OCI-LY3 (cell line): ENCODE measurements around the gene CABP1.

Experiments used
- H2AFZ ChIP-seq: fragments of 200-600, 300-600 bp; shearing (Covaris generic); 2 replicates; pipeline ENCODE4 v1.6.0; 2014; ENCODE audit warnings: antibody characterized with exemption, low read depth, low read length
- H3K27ac ChIP-seq: fragments of 200-600, 300-600 bp; sonication (generic); 2 replicates; pipeline ENCODE4 v1.5.1; 2014; ENCODE audit warnings: mild to moderate bottlenecking, low read length, moderate library complexity, mixed read lengths
- H3K27me3 ChIP-seq: fragments of 200-600, 300-600 bp; sonication (generic); 2 replicates; pipeline ENCODE4 v1.6.1; 2014; ENCODE audit warnings: low read depth, low read length, mixed read lengths
- H3K36me3 ChIP-seq: fragments of 200-600, 300-600 bp; sonication (generic); replicated peaks from 2 replicates; pipeline ENCODE3; 2014; ENCODE audit warnings: low read depth, low read length, mixed read lengths
- H3K4me1 ChIP-seq: fragments of 300-600, 200-600 bp; sonication (generic); 2 replicates; pipeline ENCODE4 v1.6.1; 2014; ENCODE audit warnings: low read length, mixed read lengths
- H3K4me2 ChIP-seq: fragments of 200-600, 300-600 bp; sonication (generic); 2 replicates; pipeline ENCODE4 v1.6.1; 2014; ENCODE audit warnings: low read length, mixed read lengths
- H3K4me3 ChIP-seq: fragments of 300-600, 200-600 bp; sonication (generic); 2 replicates; pipeline ENCODE4 v1.5.1; 2014; ENCODE audit warnings: antibody characterized with exemption, mild to moderate bottlenecking, low read length, moderate library complexity
- H3K79me2 ChIP-seq: fragments of 300-600, 200-600 bp; shearing (Covaris generic); 2 replicates; pipeline ENCODE4 v1.6.1; 2014; ENCODE audit warnings: mild to moderate bottlenecking, low read length, mixed read lengths
- H3K9ac ChIP-seq: fragments of 300-600, 200-600 bp; shearing (Covaris generic); 2 replicates; pipeline ENCODE4 v1.6.0; 2014; ENCODE audit warnings: mild to moderate bottlenecking, low read length, moderate library complexity
- H3K9me3 ChIP-seq: fragments of 200-600, 300-600 bp; shearing (Covaris generic); 2 replicates; pipeline ENCODE4 v1.6.1; 2014; ENCODE audit warnings: low read length, mixed read lengths; ENCODE audit not compliant: insufficient read depth
- H4K20me1 ChIP-seq: fragments of 200-600, 300-600 bp; sonication (generic); 2 replicates; pipeline ENCODE4 v1.6.1; 2016; ENCODE audit warnings: low read length, mixed read lengths; ENCODE audit not compliant: insufficient read depth
- EZH2phosphoT487 ChIP-seq: fragments of 200-600 bp; shearing (Covaris generic); IDR thresholded peaks from 2 replicates; pipeline ENCODE4 v1.6.1; 2018; ENCODE audit warnings: antibody characterized with exemption, mixed run types, low read depth
- TF ChIP-seq, protein P1 (sequence below): fragments of 200-600, 300-600 bp; sonication (generic); IDR thresholded peaks from 2 replicates; pipeline ENCODE4 v1.5.1; 2014; ENCODE audit warnings: antibody characterized with exemption, low read length, low read depth

Gene CABP1

DNA sequence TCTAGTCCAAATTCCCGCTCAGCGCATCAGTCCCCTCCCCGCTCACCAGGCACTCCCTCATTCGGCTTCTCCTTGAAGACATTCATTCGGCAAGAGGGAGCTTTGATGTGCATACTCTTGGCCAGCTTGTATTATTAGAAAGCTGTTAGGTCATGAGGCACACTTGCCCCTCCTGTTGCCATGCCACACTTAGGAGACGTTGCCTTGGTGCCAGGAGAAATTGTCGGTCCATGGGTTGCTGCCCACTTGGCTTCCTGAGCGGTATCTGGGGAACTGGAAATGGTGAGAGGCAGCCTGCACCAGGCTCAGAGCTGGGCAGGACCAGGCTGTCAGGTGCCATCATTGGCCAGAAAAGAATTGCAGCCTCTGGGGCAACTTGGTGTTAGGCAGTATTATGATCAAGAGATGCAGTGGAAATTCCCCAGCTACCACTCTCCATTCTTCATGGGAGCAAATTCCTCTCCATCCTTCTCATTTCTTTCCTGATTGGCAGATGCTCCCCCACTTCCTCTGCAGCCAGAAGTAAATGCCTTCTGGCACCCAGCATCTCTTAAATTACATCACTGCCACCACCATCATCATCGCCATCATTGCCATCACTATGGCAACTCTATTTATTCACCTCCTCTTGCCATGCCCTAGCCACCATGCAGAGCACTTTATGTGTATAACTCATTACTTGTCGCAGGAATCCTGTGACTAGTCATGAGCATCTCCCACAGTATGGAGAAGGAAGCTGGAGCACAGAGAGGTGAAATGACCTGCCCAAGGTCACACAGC, 12.4 kb downstream of the CABP1 start:
- peaks cover 38% of the 10 kb centered on the region for H3K27me3 ChIP-seq
- H3K4me3 ChIP-seq: no peak overlapping the region
- H2AFZ ChIP-seq: no peak overlapping the region
- H4K20me1 ChIP-seq: no peaks in the 10 kb centered on the region
- H3K9me3 ChIP-seq: no peaks in the 10 kb centered on the region
- no peaks in the 10 kb centered on the region for H3K36me3 ChIP-seq
- H3K9ac ChIP-seq: no peak overlapping the region
- H3K27ac ChIP-seq: no peak overlapping the region
- no peaks in the 10 kb centered on the region for H3K79me2 ChIP-seq
- no peak overlapping the region for H3K4me2 ChIP-seq
- TF ChIP-seq, protein P1, sequence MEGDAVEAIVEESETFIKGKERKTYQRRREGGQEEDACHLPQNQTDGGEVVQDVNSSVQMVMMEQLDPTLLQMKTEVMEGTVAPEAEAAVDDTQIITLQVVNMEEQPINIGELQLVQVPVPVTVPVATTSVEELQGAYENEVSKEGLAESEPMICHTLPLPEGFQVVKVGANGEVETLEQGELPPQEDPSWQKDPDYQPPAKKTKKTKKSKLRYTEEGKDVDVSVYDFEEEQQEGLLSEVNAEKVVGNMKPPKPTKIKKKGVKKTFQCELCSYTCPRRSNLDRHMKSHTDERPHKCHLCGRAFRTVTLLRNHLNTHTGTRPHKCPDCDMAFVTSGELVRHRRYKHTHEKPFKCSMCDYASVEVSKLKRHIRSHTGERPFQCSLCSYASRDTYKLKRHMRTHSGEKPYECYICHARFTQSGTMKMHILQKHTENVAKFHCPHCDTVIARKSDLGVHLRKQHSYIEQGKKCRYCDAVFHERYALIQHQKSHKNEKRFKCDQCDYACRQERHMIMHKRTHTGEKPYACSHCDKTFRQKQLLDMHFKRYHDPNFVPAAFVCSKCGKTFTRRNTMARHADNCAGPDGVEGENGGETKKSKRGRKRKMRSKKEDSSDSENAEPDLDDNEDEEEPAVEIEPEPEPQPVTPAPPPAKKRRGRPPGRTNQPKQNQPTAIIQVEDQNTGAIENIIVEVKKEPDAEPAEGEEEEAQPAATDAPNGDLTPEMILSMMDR: no peak
- no peak for TF ChIP-seq EZH2phosphoT487
- peaks cover 19% of the 10 kb centered on the region for H3K4me1 ChIP-seq

DNA sequence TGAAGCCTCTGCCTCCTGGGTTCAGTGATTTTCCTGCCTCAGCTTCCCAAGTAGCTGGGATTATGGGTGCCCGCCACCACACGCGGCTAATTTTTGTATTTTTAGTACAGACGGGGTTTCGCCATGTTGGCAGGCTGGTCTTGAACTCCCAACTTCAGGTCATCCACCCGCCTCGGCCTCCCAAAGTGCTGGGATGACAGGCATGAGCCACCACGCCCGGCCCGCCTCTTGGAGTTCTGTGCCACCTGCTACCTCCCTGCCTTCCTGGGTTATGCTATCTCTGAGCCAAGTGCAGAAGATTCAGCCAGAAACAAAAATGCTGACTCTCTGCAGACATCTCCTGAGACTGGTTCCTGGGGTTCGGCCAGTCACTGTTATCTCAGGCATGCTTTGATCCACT, 13.2 kb downstream of the CABP1 start:
- peaks cover 34% of the 10 kb centered on the region for H3K27me3 ChIP-seq
- no peak overlapping the region for H3K9ac ChIP-seq
- TF ChIP-seq, protein P1: no peak
- TF ChIP-seq EZH2phosphoT487: no peak
- H2AFZ ChIP-seq: no peak overlapping the region
- no peak overlapping the region for H3K27ac ChIP-seq
- H3K79me2 ChIP-seq: no peaks in the 10 kb centered on the region
- H3K4me2 ChIP-seq: no peak overlapping the region
- H3K36me3 ChIP-seq: no peaks in the 10 kb centered on the region
- H3K4me1 ChIP-seq: peaks cover 12% of the 10 kb centered on the region
- no peaks in the 10 kb centered on the region for H3K9me3 ChIP-seq
- H4K20me1 ChIP-seq: no peaks in the 10 kb centered on the region
- H3K4me3 ChIP-seq: no peak overlapping the region

DNA sequence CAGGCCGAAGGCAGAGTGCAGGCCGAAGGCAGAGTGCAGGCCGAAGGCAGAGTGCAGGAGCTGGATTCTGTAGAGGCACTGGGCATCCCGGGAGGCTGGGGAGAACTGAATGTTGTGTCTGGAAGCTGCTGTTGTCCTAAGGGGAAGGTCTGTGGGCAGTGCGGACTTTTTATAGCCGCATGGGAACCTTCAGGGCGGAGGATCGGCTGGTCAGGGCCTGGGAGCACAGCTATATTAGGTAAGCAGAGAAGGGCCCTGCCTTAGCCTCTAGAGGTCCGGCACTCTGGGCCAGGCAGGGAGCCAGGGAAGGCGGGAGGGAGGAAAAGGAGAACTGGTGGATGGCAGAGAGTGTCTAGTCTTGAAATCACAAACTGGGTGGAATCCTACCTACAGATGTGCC, 14.2 kb downstream of the CABP1 start:
- no peaks in the 10 kb centered on the region for H4K20me1 ChIP-seq
- no peak overlapping the region for H3K4me2 ChIP-seq
- no peaks in the 10 kb centered on the region for H3K36me3 ChIP-seq
- no peak overlapping the region for H3K9ac ChIP-seq
- H3K4me1 ChIP-seq: peaks cover 2% of the 10 kb centered on the region
- no peaks in the 10 kb centered on the region for H3K79me2 ChIP-seq
- no peaks in the 10 kb centered on the region for H3K9me3 ChIP-seq
- peaks cover 30% of the 10 kb centered on the region for H3K27me3 ChIP-seq
- no peak overlapping the region for H2AFZ ChIP-seq
- no peak overlapping the region for H3K27ac ChIP-seq
- TF ChIP-seq, protein P1: no peak
- no peak for TF ChIP-seq EZH2phosphoT487
- no peak overlapping the region for H3K4me3 ChIP-seq

DNA sequence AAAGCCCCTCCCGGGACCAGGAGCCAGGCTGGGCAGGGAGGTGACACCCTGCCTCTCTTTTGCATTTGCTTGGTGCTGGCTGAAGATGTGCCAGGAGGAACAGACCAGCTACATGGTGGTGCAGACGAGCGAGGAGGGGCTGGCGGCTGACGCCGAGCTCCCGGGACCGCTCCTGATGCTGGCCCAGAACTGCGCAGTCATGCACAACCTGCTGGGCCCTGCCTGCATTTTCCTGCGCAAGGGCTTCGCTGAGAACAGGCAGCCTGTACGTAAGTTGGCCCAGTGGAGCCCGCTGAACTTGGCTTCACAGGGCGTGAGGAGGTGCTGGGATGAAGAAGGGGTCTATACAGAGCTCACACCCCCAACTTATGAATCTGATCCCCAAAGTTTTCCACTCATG, 15.6 kb downstream of the CABP1 start:
- H3K36me3 ChIP-seq: no peaks in the 10 kb centered on the region
- H3K27me3 ChIP-seq: peaks cover 17% of the 10 kb centered on the region
- TF ChIP-seq, protein P1: no peak
- no peak for TF ChIP-seq EZH2phosphoT487
- no peak overlapping the region for H3K4me2 ChIP-seq
- H4K20me1 ChIP-seq: no peaks in the 10 kb centered on the region
- no peak overlapping the region for H3K4me3 ChIP-seq
- no peak overlapping the region for H2AFZ ChIP-seq
- no peak overlapping the region for H3K9ac ChIP-seq
- no peaks in the 10 kb centered on the region for H3K4me1 ChIP-seq
- no peaks in the 10 kb centered on the region for H3K79me2 ChIP-seq
- H3K27ac ChIP-seq: no peak overlapping the region
- H3K9me3 ChIP-seq: no peaks in the 10 kb centered on the region
